Endothelial cell of umbilical vein (primary cell): ENCODE measurements around the gene MTM1. TPM values are rescaled to one million over a fixed set of nuclear protein-coding genes. Genes with fewer than 3 reads are reported as not detected.

Source experiments
- BruUV-seq: library from RNA; stranded (reverse); fragments of 400-500 nt; replicated peaks from 2 replicates; lab custom pipeline; 2021; lab: Mats Ljungman, UMichigan
- CTCF ChIA-PET: fragments of 300-600, 350-600 bp; sonication (Branson Sonifier 250); formaldehyde crosslinking; loops from one replicate; lab custom pipeline; 2021; ENCODE audit warnings: antibody characterized with exemption, inconsistent platforms; lab: Charles Lee
- POLR2A ChIA-PET: fragments of 300-600, 350-600 bp; sonication (Branson Sonifier 250); formaldehyde crosslinking; loops from one replicate; lab custom pipeline; 2021; ENCODE audit warnings: antibody characterized with exemption, inconsistent platforms; lab: Charles Lee
- DNase-seq: peaks from one replicate; pipeline ENCODE4 v3.0.0-alpha.2; 2011; ENCODE audit warnings: low read depth, low spot score
- FAIRE-seq: peaks from 2 replicates; lab custom pipeline; 2011; peaks lifted over from hg19 to GRCh38; lab: Jason Lieb, UNC
- H2AFZ ChIP-seq: 2 replicates; pipeline ENCODE4 v1.6.0; 2012; ENCODE audit warnings: low read depth, low read length, control low read depth, inconsistent platforms
- H3K27ac ChIP-seq: 2 replicates; pipeline ENCODE4 v1.5.1; 2011; ENCODE audit warnings: low read depth, mild to moderate bottlenecking, control low read depth, low read length, moderate library complexity; ENCODE audit not compliant: insufficient read depth
- H3K27me3 ChIP-seq, 2 experiments: 2 replicates each; pipeline versions ENCODE4 v1.6.0 to v1.6.1; 2011; ENCODE audit warnings: low read length in 2 of 2, mixed read lengths in 1 of 2; ENCODE audit not compliant: control insufficient read depth in 2 of 2, insufficient read depth in 2 of 2
- H3K36me3 ChIP-seq, 2 experiments: 2 replicates in 1 of 2; 3 replicates in 1 of 2; pipeline ENCODE4 v1.5.1; 2011; ENCODE audit warnings: low read length in 2 of 2, mild to moderate bottlenecking in 1 of 2, moderate library complexity in 1 of 2; ENCODE audit not compliant: control insufficient read depth in 2 of 2, insufficient read depth in 2 of 2; ENCODE audit errors: extremely low read depth in 1 of 2
- H3K4me1 ChIP-seq: 3 replicates; pipeline ENCODE4 v1.5.1; 2011; ENCODE audit warnings: mild to moderate bottlenecking, low read length; ENCODE audit not compliant: control insufficient read depth, insufficient read depth; ENCODE audit errors: extremely low read depth
- H3K4me2 ChIP-seq: 2 replicates; pipeline ENCODE4 v1.6.1; 2011; ENCODE audit warnings: low read length, control low read depth, mixed read lengths; ENCODE audit not compliant: insufficient read depth
- H3K4me3 ChIP-seq, 3 experiments: fragments of 200-600 bp in 1 of 3; sonication (generic), shearing (Covaris generic) in 1 of 3; replicated peaks in 1 of 3; 2 replicates each; pipeline ENCODE4 v1.5.1; 2011 to 2016; ENCODE audit warnings: control low read depth in 3 of 3, low read length in 3 of 3, mild to moderate bottlenecking in 2 of 3, inconsistent platforms in 1 of 3, low read depth in 1 of 3, moderate library complexity in 1 of 3; ENCODE audit not compliant: insufficient read depth in 1 of 3
- H3K79me2 ChIP-seq: 2 replicates; pipeline ENCODE4 v1.6.0; 2012; ENCODE audit warnings: low read length, inconsistent platforms; ENCODE audit not compliant: control insufficient read depth, insufficient read depth
- H3K9ac ChIP-seq: replicated peaks from 2 replicates; pipeline ENCODE3; 2011; ENCODE audit warnings: low read length, control low read depth; ENCODE audit not compliant: insufficient read depth; ENCODE audit errors: extremely low read depth
- H3K9me1 ChIP-seq: replicated peaks from 3 replicates; pipeline ENCODE4 v1.6.0; 2011; ENCODE audit warnings: mild to moderate bottlenecking, low read length; ENCODE audit not compliant: control insufficient read depth, insufficient read depth; ENCODE audit errors: extremely low read depth
- H3K9me3 ChIP-seq: replicated peaks from 2 replicates; pipeline ENCODE4 v1.5.1; 2012; ENCODE audit warnings: low read length, inconsistent platforms; ENCODE audit not compliant: control insufficient read depth, insufficient read depth
- H4K20me1 ChIP-seq: replicated peaks from 2 replicates; pipeline ENCODE3; 2011; ENCODE audit warnings: mild to moderate bottlenecking, low read length; ENCODE audit not compliant: control insufficient read depth, insufficient read depth; ENCODE audit errors: extremely low read depth
- EZH2 ChIP-seq: IDR thresholded peaks from 2 replicates; pipeline ENCODE4 v1.6.1; 2012; ENCODE audit warnings: borderline replicate concordance, low read depth, mild to moderate bottlenecking, moderate library complexity, low read length, inconsistent platforms; ENCODE audit not compliant: severe bottlenecking
- FOS ChIP-seq: IDR thresholded peaks from 2 replicates; pipeline ENCODE4 v1.6.1; 2011; ENCODE audit warnings: mild to moderate bottlenecking, low read length, moderate library complexity, borderline replicate concordance; ENCODE audit not compliant: insufficient read depth
- GATA2 ChIP-seq: IDR thresholded peaks from 2 replicates; pipeline ENCODE4 v1.7.0; 2011; ENCODE audit warnings: low read depth, mild to moderate bottlenecking, moderate library complexity, mixed read lengths, low read length; ENCODE audit not compliant: insufficient read length, insufficient read depth
- JUN ChIP-seq: IDR thresholded peaks from 2 replicates; pipeline ENCODE4 v1.6.1; 2011; ENCODE audit warnings: borderline replicate concordance, low read depth; ENCODE audit not compliant: insufficient read length, insufficient read depth
- MAX ChIP-seq: IDR thresholded peaks from 2 replicates; pipeline ENCODE4 v1.6.1; 2011; ENCODE audit not compliant: insufficient read depth, insufficient read length
- MYC ChIP-seq: IDR thresholded peaks from one replicate; pipeline ENCODE4 v1.6.1; 2011; ENCODE audit warnings: mild to moderate bottlenecking, low read depth, low read length
- POLR2A ChIP-seq: IDR thresholded peaks from 2 replicates; pipeline ENCODE4 v1.6.1; 2012; ENCODE audit warnings: low read depth, mild to moderate bottlenecking, control low read depth, low read length
- POLR2AphosphoS5 ChIP-seq: IDR thresholded peaks from 2 replicates; pipeline ENCODE4 v1.6.1; 2012; ENCODE audit warnings: low read depth, mild to moderate bottlenecking, control low read depth, low read length, moderate library complexity; ENCODE audit not compliant: insufficient read depth
- dilution Hi-C: fragments of 300-500 bp; cut with MboI; formaldehyde crosslinking; loops from one replicate; pipeline ENCODE4 v1.15.0; 2019; ENCODE audit warnings: low sequenced_read_pairs; ENCODE audit not compliant: extremely low pct_ligation_motif_present
- intact Hi-C: fragments of 100-400 bp; cut with micrococcal nuclease; formaldehyde crosslinking; loops from one replicate; pipeline ENCODE4 v1.10.0; 2022
- polyA plus RNA-seq, 4 experiments: library from polyadenylated mRNA; depleted of rRNA in 3 of 4; stranded (reverse) in 3 of 4; unstranded in 1 of 4; fragments of >200 nt; gene quantifications; 2 replicates each; pipeline versions ENCODE4 v1.2.1 to v1.2.3, GENCODE V29; 2011 to 2012; ENCODE audit warnings: missing spikeins in 1 of 4
- total RNA-seq: library from RNA; stranded (reverse); gene quantifications from 2 replicates; pipeline ENCODE4 v1.2.3, GENCODE V29; 2021
- TF ChIP-seq, protein P1 (sequence below), 2 donors: IDR thresholded peaks; 1 replicate in 1 of 2; 2 replicates in 1 of 2; pipeline ENCODE4 v1.5.1; 2011; ENCODE audit warnings: low read length in 2 of 2, mild to moderate bottlenecking in 2 of 2, moderate library complexity in 2 of 2, control low read depth in 1 of 2, inconsistent platforms in 1 of 2, low read depth in 1 of 2; ENCODE audit not compliant: insufficient read depth in 1 of 2; ENCODE audit errors: extremely low read depth in 1 of 2

The MTM1 gene
- total and polyA plus RNA-seq, 2 donors (not counting 3 experiments of a cell fraction or from before 2014, with no cell fraction given) = 2.4 to 13.2 TPM

DNA sequence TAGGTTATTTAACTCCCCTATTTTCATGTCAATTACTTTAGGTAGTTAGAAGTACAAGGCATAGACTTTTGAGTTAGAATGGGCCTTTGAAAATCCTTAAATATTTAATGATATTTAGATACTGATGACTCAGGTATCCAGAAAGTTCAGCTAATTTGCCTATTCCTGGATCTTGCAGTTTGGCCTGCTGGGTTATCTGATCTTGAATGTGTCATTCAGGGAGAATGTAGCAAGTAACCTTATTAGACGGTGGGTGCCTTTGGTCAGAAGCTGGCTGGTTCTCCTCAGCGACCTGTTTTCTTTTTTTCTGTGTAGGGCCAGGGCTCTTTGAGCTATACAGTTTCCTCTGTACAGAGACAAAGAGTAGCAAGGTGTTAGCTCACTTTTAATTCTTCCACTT lies 42.0 kb downstream of the MTM1 start:
- Histone ChIP-seq H2AFZ (no peak overlapping the region), H3K9ac (no peak overlapping the region), H3K4me3 (no peak overlapping the region), H3K4me2 (no peak overlapping the region), H3K79me2 (no peaks in the 10 kb centered on the region), H4K20me1 (no peaks in the 10 kb centered on the region), H3K36me3 (no peaks in the 10 kb centered on the region), H3K9me3 (no peaks in the 10 kb centered on the region), H3K4me1 (no peaks in the 10 kb centered on the region), H3K27me3 (no peaks in the 10 kb centered on the region), H3K27ac (no peak overlapping the region), H3K9me1 (no peaks in the 10 kb centered on the region)
- FAIRE-seq = no peak
- dilution Hi-C loops (no loop called here), intact Hi-C loops (no loop called here)
- ChIA-PET CTCF (no interaction called here), POLR2A (no interaction called here)
- DNase-seq = no peak
- no peak for TF ChIP-seq MAX
- no peak for TF ChIP-seq POLR2A
- no peak for TF ChIP-seq JUN
- TF ChIP-seq FOS = no peak
- TF ChIP-seq GATA2 = no peak
- TF ChIP-seq EZH2 = no peak
- TF ChIP-seq POLR2AphosphoS5 = no peak
- TF ChIP-seq, protein P1, sequence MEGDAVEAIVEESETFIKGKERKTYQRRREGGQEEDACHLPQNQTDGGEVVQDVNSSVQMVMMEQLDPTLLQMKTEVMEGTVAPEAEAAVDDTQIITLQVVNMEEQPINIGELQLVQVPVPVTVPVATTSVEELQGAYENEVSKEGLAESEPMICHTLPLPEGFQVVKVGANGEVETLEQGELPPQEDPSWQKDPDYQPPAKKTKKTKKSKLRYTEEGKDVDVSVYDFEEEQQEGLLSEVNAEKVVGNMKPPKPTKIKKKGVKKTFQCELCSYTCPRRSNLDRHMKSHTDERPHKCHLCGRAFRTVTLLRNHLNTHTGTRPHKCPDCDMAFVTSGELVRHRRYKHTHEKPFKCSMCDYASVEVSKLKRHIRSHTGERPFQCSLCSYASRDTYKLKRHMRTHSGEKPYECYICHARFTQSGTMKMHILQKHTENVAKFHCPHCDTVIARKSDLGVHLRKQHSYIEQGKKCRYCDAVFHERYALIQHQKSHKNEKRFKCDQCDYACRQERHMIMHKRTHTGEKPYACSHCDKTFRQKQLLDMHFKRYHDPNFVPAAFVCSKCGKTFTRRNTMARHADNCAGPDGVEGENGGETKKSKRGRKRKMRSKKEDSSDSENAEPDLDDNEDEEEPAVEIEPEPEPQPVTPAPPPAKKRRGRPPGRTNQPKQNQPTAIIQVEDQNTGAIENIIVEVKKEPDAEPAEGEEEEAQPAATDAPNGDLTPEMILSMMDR (IDR thresholded peaks at IDR 0.05; ENCODE audit: extremely low read depth in 1 of 2, insufficient read depth in 1 of 2, low read depth in 1 of 2, low read length in 2 of 2) = no peak
- TF ChIP-seq MYC = no peak
- BruUV-seq = no TSS peak
